GM19240 (cell line): ENCODE measurements around the gene FOXC2.

Experiments used
- DNase-seq: peaks from one replicate; pipeline ENCODE4 v3.0.0; 2011; ENCODE audit warnings: low spot score; ENCODE audit not compliant: insufficient read length

FOXC2 gene

DNA sequence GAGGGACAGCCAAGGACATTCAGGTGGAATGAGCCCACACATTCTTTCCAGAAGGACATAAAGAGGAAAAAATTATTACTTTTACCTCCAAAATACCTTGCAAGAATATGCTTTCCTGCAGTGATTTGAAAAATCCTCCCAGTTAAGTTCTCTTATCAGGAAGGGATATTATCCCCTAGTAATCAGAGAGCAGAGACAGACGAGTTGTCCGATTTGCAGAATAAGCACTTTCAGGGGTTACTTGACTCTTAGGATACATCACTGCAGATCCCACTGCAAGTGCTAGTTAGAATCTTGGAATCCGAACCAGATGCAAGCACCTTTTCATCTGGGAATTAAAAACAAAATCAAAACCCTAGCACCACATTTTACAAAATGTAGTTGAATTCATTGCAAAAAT lies 45.3 kb downstream of the FOXC2 start:
- no peak for DNase-seq

DNA sequence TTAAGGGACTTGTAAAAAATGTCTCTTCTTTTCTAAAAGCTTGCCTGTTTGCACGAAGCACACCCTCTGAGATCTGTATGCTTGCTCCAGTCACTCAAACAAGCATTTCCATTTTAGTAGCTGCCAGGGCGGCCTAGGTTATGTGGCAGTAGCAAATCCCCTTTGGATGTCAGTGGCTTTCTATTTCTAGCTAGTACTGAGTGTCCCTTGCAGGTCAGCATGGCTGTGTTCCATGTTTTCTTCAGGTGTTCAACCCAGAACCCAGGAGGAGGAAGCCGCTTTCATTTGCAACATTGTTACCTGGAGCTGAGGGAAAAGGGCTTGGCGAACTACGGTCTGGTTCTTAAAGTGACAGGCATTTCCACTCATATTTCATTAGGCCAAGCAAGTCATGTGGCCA lies 48.1 kb downstream of the FOXC2 start:
- no peak for DNase-seq

GRCh38 chr16:86616906-86617305 lies 50.3 kb downstream of the FOXC2 start:
- no peak for DNase-seq

DNA sequence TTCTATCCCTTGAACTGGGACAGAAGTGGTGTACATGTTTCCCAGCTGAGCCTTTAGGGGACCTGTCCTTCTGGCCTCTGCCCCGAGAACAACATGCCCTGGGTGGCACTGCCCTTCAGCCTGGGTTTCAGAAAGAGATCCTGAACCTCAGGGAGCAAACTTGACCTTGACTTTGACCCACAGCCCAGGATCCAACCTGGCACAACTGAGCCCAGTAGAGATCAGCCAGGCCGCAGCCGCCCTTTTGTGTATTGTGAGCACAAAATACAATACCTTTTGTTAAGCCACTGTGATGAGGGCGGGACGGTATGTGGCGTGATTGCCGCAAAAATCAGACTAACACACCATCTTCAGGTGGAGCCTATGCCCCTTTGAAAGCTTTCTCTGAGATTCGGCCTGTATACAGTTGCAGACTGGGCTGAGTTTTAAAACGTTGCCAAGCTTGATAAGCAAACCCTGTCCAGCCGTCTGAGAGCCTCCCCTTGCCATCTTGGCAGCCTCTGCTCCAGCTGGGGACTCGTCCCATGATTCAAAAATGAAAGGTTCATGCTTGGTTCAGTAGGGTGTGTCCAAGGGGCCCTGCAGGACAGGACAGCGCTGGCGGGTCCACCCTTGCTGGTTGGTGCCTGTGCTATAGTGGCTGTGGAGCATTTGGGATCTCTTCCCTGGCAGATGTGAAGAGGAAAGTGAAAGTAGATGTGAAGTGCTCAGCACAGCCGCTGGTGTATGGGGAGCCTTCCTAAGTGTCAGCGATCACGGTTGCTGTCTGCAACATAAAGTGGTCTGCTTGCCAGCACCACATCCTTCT lies 52.0 kb downstream of the FOXC2 start:
- DNase-seq = no peak
